KMS-11 (cell line): ENCODE data around the gene CBFA2T2.
"Not testable (repeated sequence)": the region's sequence is repeated elsewhere in the genome, so short reads cannot be mapped to it uniquely, and the experiment has no call there.

Source experiments
- H2AFZ ChIP-seq: fragments of 200-600 bp; sonication (generic); 2 replicates; pipeline ENCODE4 v1.6.1; 2016; ENCODE audit warnings: antibody characterized with exemption, mixed run types, low read depth
- H3K27ac ChIP-seq: fragments of 200-600 bp; sonication (generic); 2 replicates; pipeline ENCODE4 v1.6.1; 2016; ENCODE audit warnings: mild to moderate bottlenecking, mixed run types
- H3K27me3 ChIP-seq: fragments of 200-600 bp; sonication (generic); 2 replicates; pipeline ENCODE4 v1.6.1; 2017; ENCODE audit warnings: mild to moderate bottlenecking, low read depth, mixed run types, moderate library complexity; ENCODE audit not compliant: insufficient read depth
- H3K36me3 ChIP-seq: fragments of 200-600 bp; sonication (generic); 2 replicates; pipeline ENCODE4 v1.6.1; 2017; ENCODE audit warnings: mild to moderate bottlenecking, mixed run types; ENCODE audit not compliant: insufficient read depth
- H3K4me1 ChIP-seq: fragments of 200-600 bp; sonication (generic); 2 replicates; pipeline ENCODE4 v1.6.1; 2016; ENCODE audit warnings: mild to moderate bottlenecking, low read depth, mixed run types; ENCODE audit not compliant: poor library complexity, severe bottlenecking
- H3K4me2 ChIP-seq: fragments of 200-600 bp; sonication (generic); 2 replicates; pipeline ENCODE4 v1.7.0; 2016; ENCODE audit warnings: mild to moderate bottlenecking, mixed run types
- H3K4me3 ChIP-seq: fragments of 200-600 bp; sonication (generic); IDR thresholded peaks from 2 replicates; pipeline ENCODE4 v1.6.1; 2017; ENCODE audit warnings: low read depth, low read length, mixed read lengths; ENCODE audit not compliant: insufficient read depth
- H3K79me2 ChIP-seq: fragments of 200-600 bp; sonication (generic); 2 replicates; pipeline ENCODE4 v1.6.1; 2016; ENCODE audit warnings: low read depth, mixed run types; ENCODE audit not compliant: insufficient read depth
- H3K9ac ChIP-seq: fragments of 200-600 bp; sonication (generic); 2 replicates; pipeline ENCODE4 v1.6.1; 2016; ENCODE audit warnings: mild to moderate bottlenecking, mixed run types
- H4K20me1 ChIP-seq: fragments of 200-600 bp; sonication (generic); 2 replicates; pipeline ENCODE4 v1.6.1; 2016; ENCODE audit warnings: mild to moderate bottlenecking, mixed run types; ENCODE audit not compliant: insufficient read depth
- TF ChIP-seq, protein P1 (sequence below): fragments of 200-600 bp; sonication (generic); conservative IDR thresholded peaks from 2 replicates; pipeline ENCODE4 v1.6.1; 2017; ENCODE audit warnings: low read depth, mild to moderate bottlenecking, antibody characterized with exemption, low read length, moderate library complexity, mixed read lengths

CBFA2T2 gene

GRCh38 chr20:33644313-33645071, 154.6 kb downstream of the CBFA2T2 start:
- no peak overlapping the region for H2AFZ ChIP-seq
- H4K20me1 ChIP-seq, result no peaks in the 10 kb centered on the region
- no peak overlapping the region for H3K27ac ChIP-seq
- H3K4me3 ChIP-seq, result no peak overlapping the region
- H3K79me2 ChIP-seq, result no peaks in the 10 kb centered on the region
- no peaks in the 10 kb centered on the region for H3K27me3 ChIP-seq
- TF ChIP-seq, protein P1, sequence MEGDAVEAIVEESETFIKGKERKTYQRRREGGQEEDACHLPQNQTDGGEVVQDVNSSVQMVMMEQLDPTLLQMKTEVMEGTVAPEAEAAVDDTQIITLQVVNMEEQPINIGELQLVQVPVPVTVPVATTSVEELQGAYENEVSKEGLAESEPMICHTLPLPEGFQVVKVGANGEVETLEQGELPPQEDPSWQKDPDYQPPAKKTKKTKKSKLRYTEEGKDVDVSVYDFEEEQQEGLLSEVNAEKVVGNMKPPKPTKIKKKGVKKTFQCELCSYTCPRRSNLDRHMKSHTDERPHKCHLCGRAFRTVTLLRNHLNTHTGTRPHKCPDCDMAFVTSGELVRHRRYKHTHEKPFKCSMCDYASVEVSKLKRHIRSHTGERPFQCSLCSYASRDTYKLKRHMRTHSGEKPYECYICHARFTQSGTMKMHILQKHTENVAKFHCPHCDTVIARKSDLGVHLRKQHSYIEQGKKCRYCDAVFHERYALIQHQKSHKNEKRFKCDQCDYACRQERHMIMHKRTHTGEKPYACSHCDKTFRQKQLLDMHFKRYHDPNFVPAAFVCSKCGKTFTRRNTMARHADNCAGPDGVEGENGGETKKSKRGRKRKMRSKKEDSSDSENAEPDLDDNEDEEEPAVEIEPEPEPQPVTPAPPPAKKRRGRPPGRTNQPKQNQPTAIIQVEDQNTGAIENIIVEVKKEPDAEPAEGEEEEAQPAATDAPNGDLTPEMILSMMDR, result no peak
- peaks cover 43% of the 10 kb centered on the region for H3K4me1 ChIP-seq
- no peak overlapping the region for H3K4me2 ChIP-seq
- H3K36me3 ChIP-seq, result no peaks in the 10 kb centered on the region
- no peak overlapping the region for H3K9ac ChIP-seq

DNA sequence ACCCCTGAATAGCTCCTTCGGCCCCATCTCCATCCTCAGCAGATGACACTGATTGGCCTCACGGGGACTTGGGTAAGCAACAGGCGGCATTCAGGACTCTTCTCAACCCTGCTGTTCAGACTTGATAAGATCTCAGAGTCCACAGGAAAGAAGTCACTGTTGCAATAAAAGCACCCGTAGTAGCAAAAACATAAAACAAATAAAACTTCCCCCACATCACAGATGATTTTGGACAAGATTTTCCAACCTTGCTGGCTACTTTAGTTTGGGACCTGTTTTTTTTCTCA, 155.1 kb downstream of the CBFA2T2 start:
- H3K4me3 ChIP-seq, result no peak overlapping the region
- H3K27ac ChIP-seq, result no peak overlapping the region
- H3K79me2 ChIP-seq, result no peaks in the 10 kb centered on the region
- no peak overlapping the region; the same call in 1 of the 2 replicates for H3K4me2 ChIP-seq
- H3K27me3 ChIP-seq, result no peaks in the 10 kb centered on the region
- H3K4me1 ChIP-seq, result peaks cover 48% of the 10 kb centered on the region
- no peak overlapping the region for H2AFZ ChIP-seq
- H3K9ac ChIP-seq, result no peak overlapping the region
- H4K20me1 ChIP-seq, result no peaks in the 10 kb centered on the region
- H3K36me3 ChIP-seq, result no peaks in the 10 kb centered on the region
- TF ChIP-seq, protein P1, result no peak

DNA sequence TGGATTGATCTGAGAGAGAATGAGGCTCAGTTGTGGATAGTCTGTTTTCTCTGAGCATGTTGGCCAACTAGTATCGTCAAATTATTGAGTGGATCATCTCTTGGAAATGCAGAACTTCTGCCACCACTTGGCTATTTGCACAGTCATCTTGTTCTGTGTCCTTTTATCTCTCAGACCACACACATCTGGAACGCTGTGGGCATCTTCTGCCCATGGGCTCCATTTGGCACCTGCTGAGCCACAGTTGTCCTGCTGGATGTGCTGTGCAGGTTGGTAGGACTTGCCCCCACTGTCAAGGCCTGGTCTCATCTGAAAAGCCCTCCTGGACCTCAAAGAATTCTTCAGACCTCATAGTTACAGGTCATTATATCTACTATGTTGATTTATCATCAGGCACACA, 155.5 kb downstream of the CBFA2T2 start:
- Histone ChIP-seq H4K20me1 (no peaks in the 10 kb centered on the region), H3K4me2 (no peak overlapping the region; the same call in 1 of the 2 replicates), H3K27ac (no peak overlapping the region), H3K4me1 (peaks cover 52% of the 10 kb centered on the region), H2AFZ (no peak overlapping the region), H3K4me3 (no peak overlapping the region), H3K79me2 (no peaks in the 10 kb centered on the region), H3K9ac (no peak overlapping the region), H3K27me3 (no peaks in the 10 kb centered on the region), H3K36me3 (no peaks in the 10 kb centered on the region)
- TF ChIP-seq, protein P1, result no peak

DNA sequence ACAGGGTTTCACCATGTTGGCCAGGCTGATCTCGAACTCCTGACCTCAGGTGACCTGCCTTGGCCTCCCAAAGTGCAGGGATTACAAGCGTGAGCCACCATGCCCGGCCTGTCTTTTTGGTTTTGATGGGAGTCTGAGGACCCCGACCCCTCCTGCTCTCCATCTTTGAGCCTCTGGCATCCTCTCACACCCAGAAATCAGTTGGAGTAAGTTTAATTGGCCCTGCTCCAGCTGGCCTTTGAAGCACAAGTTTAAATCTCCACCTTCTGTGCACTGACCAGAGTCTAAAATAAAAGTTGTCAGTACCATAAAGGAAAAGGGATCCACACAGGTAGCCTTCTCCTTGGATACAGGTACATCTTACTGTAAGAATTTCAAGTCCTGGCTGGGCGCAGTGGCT, 156.3 kb downstream of the CBFA2T2 start:
- H4K20me1 ChIP-seq, result no peaks in the 10 kb centered on the region

DNA sequence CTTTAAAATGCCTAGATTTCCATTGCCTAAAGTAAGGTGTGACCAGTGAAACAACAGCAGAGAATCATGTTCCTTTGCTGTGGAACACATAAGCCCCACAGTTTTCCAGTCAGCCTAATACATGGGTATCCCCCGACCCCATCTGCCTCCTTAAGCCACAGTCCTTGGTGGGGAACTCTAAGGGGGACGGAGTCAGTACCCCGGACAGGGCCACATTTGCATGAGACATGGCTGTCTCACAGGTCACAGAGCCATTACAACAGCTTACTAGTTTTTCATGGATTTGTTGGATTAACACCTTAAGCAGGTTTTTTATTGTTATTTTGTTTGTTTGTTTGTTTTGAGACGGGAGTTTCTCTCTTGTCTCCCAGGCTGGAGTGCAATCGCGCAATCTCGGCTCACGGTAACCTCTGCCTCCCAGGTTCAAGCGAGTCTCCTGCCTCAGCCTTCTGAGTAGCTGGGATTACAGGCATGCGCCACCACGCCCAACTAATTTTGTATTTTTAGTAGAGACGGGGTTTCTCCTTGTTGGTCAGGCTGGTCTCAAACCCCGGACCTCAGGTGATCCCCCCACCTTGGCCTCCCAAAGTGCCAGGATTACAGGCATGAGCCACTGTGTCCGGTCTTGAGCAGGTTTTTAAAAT, 157.2 kb downstream of the CBFA2T2 start:
- not testable (repeated sequence) for H4K20me1 ChIP-seq, H3K27me3 ChIP-seq, H3K4me3 ChIP-seq, H3K79me2 ChIP-seq, H3K36me3 ChIP-seq
- Histone ChIP-seq H3K4me2 (peak overlapping the region; percentile 84), H3K4me1 (peaks cover 69% of the 10 kb centered on the region), H2AFZ (peak overlapping the region; percentile 4; the same call in 1 of the 2 replicates), H3K9ac (peak overlapping the region; percentile 26; the same call in 1 of the 2 replicates), H3K27ac (peak overlapping the region; percentile 74)

More for the DNA sequence above, 156.3 kb downstream of the CBFA2T2 start:
- Histone ChIP-seq H3K36me3 (no peaks in the 10 kb centered on the region), H2AFZ (no peak overlapping the region), H3K27ac (peak overlapping the region; percentile 74), H3K4me2 (peak overlapping the region; percentile 84; the same call in 1 of the 2 replicates), H3K9ac (no peak overlapping the region), H3K4me3 (no peak overlapping the region), H3K27me3 (no peaks in the 10 kb centered on the region), H3K79me2 (no peaks in the 10 kb centered on the region), H3K4me1 (peaks cover 60% of the 10 kb centered on the region)
- TF ChIP-seq, protein P1, result no peak
